GM12873 (cell line): ENCODE results near the gene ING3.

Experiments used
- CTCF ChIP-seq: IDR thresholded peaks from 2 replicates; pipeline ENCODE4 v1.5.1; 2012; ENCODE audit warnings: low read depth, mild to moderate bottlenecking, moderate library complexity, low read length, control low read depth; ENCODE audit not compliant: insufficient read depth; ENCODE audit errors: missing control alignments

ING3 gene, protein sequence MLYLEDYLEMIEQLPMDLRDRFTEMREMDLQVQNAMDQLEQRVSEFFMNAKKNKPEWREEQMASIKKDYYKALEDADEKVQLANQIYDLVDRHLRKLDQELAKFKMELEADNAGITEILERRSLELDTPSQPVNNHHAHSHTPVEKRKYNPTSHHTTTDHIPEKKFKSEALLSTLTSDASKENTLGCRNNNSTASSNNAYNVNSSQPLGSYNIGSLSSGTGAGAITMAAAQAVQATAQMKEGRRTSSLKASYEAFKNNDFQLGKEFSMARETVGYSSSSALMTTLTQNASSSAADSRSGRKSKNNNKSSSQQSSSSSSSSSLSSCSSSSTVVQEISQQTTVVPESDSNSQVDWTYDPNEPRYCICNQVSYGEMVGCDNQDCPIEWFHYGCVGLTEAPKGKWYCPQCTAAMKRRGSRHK

GRCh38 chr7:120950539-120951308 lies at the start of gene ING3:
Gene ING3 (plus strand): TSS chr7:120950777. CDS start chr7:120950897, 120 bp downstream.
- no peak for TF ChIP-seq CTCF

GRCh38 chr7:120915314-120916105 lies 35.1 kb upstream of the ING3 start:
- TF ChIP-seq CTCF = no peak

GRCh38 chr7:120916121-120916520 lies 34.5 kb upstream of the ING3 start:
- no peak for TF ChIP-seq CTCF

DNA sequence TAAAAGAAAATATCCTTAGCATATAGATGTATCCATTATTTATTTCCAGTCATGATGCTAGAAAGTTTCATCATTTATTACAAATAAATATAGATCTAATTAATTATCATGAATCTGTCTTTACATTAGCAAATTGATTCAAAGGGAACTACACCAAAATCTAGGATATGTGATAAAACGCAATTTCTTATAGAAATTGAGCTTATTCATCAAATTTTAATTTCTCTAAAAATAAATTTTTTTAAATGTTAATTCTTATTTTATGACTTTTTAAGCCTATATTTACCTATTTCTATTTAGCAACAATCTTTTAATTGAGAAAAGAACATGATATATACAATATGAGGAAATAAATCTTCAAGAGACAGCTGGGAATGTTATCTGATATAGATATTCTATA lies 34.0 kb upstream of the ING3 start:
- TF ChIP-seq CTCF = no peak

DNA sequence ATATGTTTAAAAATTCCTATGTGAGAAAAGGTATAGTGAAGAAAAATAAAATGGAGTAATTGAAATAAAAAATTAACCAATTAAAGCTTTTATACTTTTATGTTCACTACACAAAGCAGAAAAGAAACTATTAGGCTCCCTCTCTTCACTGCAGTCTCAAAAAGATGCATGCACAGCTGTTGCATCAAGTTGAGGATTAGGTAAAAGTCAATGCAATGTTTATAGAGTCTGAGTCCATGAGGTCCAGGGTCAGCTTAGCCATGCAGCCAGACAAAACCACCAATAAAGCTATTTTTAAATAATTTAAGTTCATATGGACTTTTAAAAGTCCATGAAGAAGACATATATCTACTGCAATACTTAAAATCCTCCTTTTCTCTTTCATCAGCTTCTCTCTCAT lies 31.1 kb upstream of the ING3 start:
- TF ChIP-seq CTCF = no peak

- TF ChIP-seq CTCF = no peak
These were observed 30.5 kb upstream of the ING3 start for GRCh38 chr7:120920034-120920433.

- TF ChIP-seq CTCF = no peak
These were observed 29.8 kb upstream of the ING3 start for GRCh38 chr7:120920591-120921274.
